HepG2 (cell line): ENCODE data around the gene GSAP. TPM values are rescaled to one million over a fixed set of nuclear protein-coding genes. Genes with fewer than 3 reads are reported as not detected.

Experiments used
- ATAC-seq: fragments of 200-7000 bp; cut with Tn5 transposase; 3 replicates; pipeline ENCODE4 v1.9.1; 2020; ENCODE audit warnings: mild to moderate bottlenecking, moderate library complexity
- BruUV-seq: library from RNA; stranded (reverse); fragments of 400-500 nt; replicated peaks from 2 replicates; lab custom pipeline; 2021; lab: Mats Ljungman, UMichigan
- CTCF ChIA-PET: fragments of 300-600 bp; formaldehyde crosslinking; extraction: SDS; loops from one replicate; lab custom pipeline; 2021; ENCODE audit warnings: low total read pairs, inconsistent platforms, low intra/inter-chr PET ratio; lab: Yijun Ruan, JAX
- POLR2A ChIA-PET: fragments of 350-600 bp; sonication (Branson Sonifier 250); formaldehyde crosslinking; loops from one replicate; lab custom pipeline; 2020; ENCODE audit warnings: antibody characterized with exemption, inconsistent platforms; lab: Yijun Ruan, JAX
- DNase-seq: peaks from one replicate; pipeline ENCODE4 v3.0.0-alpha.2; 2015; ENCODE audit warnings: low spot score
- FAIRE-seq: peaks from 3 replicates; lab custom pipeline; 2011; peaks lifted over from hg19 to GRCh38; lab: Jason Lieb, UNC
- H2AFZ ChIP-seq: one replicate; pipeline ENCODE4 v1.6.1; 2011; ENCODE audit warnings: low read length, inconsistent platforms
- H3K27ac ChIP-seq: fragments of 300-600 bp; 3 replicates; pipeline ENCODE4 v1.8.0; 2011; ENCODE audit warnings: mixed run types, mild to moderate bottlenecking, mixed read lengths, low read length, inconsistent platforms; ENCODE audit not compliant: insufficient read depth; ENCODE audit errors: extremely low read length
- H3K27me3 ChIP-seq, 2 experiments: fragments of 200-600 bp in 1 of 2; 2 replicates in 1 of 2; 3 replicates in 1 of 2; pipeline versions ENCODE4 v1.6.0 to v1.8.0; 2011; ENCODE audit warnings: low read length in 2 of 2, mild to moderate bottlenecking in 2 of 2, moderate library complexity in 2 of 2, inconsistent platforms in 1 of 2; ENCODE audit not compliant: insufficient read depth in 2 of 2, control insufficient read depth in 1 of 2
- H3K36me3 ChIP-seq, 2 experiments: fragments of 200-600 bp in 1 of 2; replicated peaks in 1 of 2; 2 replicates in 1 of 2; 3 replicates in 1 of 2; pipeline versions ENCODE4 v1.5.1 to v1.8.0; 2011; ENCODE audit warnings: low read length in 2 of 2, inconsistent platforms in 1 of 2; ENCODE audit not compliant: insufficient read depth in 2 of 2, control insufficient read depth in 1 of 2
- H3K4me1 ChIP-seq: 2 replicates; pipeline ENCODE4 v1.5.1; 2012; ENCODE audit warnings: low read length, inconsistent platforms; ENCODE audit not compliant: insufficient read depth
- H3K4me2 ChIP-seq: 2 replicates; pipeline ENCODE4 v1.6.0; 2011; ENCODE audit warnings: low read depth, low read length, inconsistent platforms
- H3K4me3 ChIP-seq, 3 experiments: fragments of 200-600 bp in 1 of 3; sonication (generic), shearing (Covaris generic) in 1 of 3; replicated peaks in 1 of 3; 2 replicates each; pipeline ENCODE4 v1.5.1; 2011 to 2016; ENCODE audit warnings: low read length in 3 of 3, inconsistent platforms in 2 of 3, low read depth in 2 of 3, mild to moderate bottlenecking in 2 of 3, control low read depth in 1 of 3, mixed read lengths in 1 of 3; ENCODE audit not compliant: insufficient read depth in 1 of 3
- H3K79me2 ChIP-seq: one replicate; pipeline ENCODE4 v1.6.1; 2011; ENCODE audit warnings: low read length, inconsistent platforms; ENCODE audit not compliant: insufficient read depth
- H3K9ac ChIP-seq: 2 replicates; pipeline ENCODE4 v1.6.0; 2011; ENCODE audit warnings: mild to moderate bottlenecking, low read depth, low read length, inconsistent platforms; ENCODE audit not compliant: insufficient read depth
- H3K9me3 ChIP-seq: 2 replicates; pipeline ENCODE4 v1.5.1; 2012; ENCODE audit warnings: mild to moderate bottlenecking, low read length
- H4K20me1 ChIP-seq: 2 replicates; pipeline ENCODE4 v1.6.0; 2011; ENCODE audit warnings: inconsistent platforms, mild to moderate bottlenecking, low read length, moderate library complexity; ENCODE audit not compliant: insufficient read depth
- AGO2 ChIP-seq: fragments of 200-400 bp; formaldehyde crosslinking; optimal IDR thresholded peaks from 2 replicates; pipeline ENCODE3; 2017; ENCODE audit warnings: mild to moderate bottlenecking, low read depth, low read length, moderate library complexity
- CBFB ChIP-seq: sonication (generic); formaldehyde crosslinking; IDR thresholded peaks from 2 replicates; pipeline ENCODE4 v1.4.0; 2020; ENCODE audit warnings: missing genetic modification reagents
- CHCHD3 ChIP-seq: sonication (generic); formaldehyde crosslinking; IDR thresholded peaks from 2 replicates; pipeline ENCODE4 v1.8.0; 2022; ENCODE audit warnings: mild to moderate bottlenecking, missing genetic modification reagents, moderate library complexity
- ELF3 ChIP-seq: IDR thresholded peaks from 2 replicates; pipeline ENCODE4 v1.6.1; 2016; ENCODE audit warnings: missing genetic modification reagents, missing compliant biosample characterization
- HIC2 ChIP-seq: sonication (generic); formaldehyde crosslinking; IDR thresholded peaks from 2 replicates; pipeline ENCODE4 v1.9.0; 2022; ENCODE audit warnings: low read depth, missing genetic modification reagents
- HNF4A ChIP-seq: sonication (generic); formaldehyde crosslinking; IDR thresholded peaks from 2 replicates; pipeline ENCODE4 v1.4.0; 2020; ENCODE audit warnings: missing genetic modification reagents
- POLR2A ChIP-seq, 2 experiments: IDR thresholded peaks; 2 replicates each; pipeline ENCODE4 v1.6.1; 2011; ENCODE audit warnings: low read depth in 2 of 2, low read length in 2 of 2, mild to moderate bottlenecking in 1 of 2, moderate library complexity in 1 of 2; ENCODE audit not compliant: insufficient read depth in 1 of 2
- RBM22 ChIP-seq: fragments of 200-400 bp; formaldehyde crosslinking; optimal IDR thresholded peaks from 2 replicates; pipeline ENCODE3; 2017; ENCODE audit warnings: mild to moderate bottlenecking, low read length, moderate library complexity
- RELA ChIP-seq: sonication (generic); formaldehyde crosslinking; IDR thresholded peaks from 2 replicates; pipeline ENCODE4 v1.4.0; 2020; ENCODE audit warnings: missing genetic modification reagents
- TEAD3 ChIP-seq: optimal IDR thresholded peaks from 2 replicates; pipeline ENCODE3; 2016; ENCODE audit warnings: borderline replicate concordance
- WIZ ChIP-seq: sonication (generic); formaldehyde crosslinking; IDR thresholded peaks from 2 replicates; pipeline ENCODE4 v1.5.1; 2020; ENCODE audit warnings: mild to moderate bottlenecking, missing genetic modification reagents
- ZNF687 ChIP-seq: sonication (generic); formaldehyde crosslinking; IDR thresholded peaks from 2 replicates; pipeline ENCODE4 v1.5.1; 2020; ENCODE audit warnings: mild to moderate bottlenecking, missing genetic modification reagents, moderate library complexity
- WGBS: methylation state at CpG from one replicate; pipeline ENCODE4 v1.1.6; 2017; ENCODE audit warnings: low lambda C conversion rate; 5-methylcytosine and 5-hydroxymethylcytosine counted together
- in situ Hi-C: cut with HindIII; loops from 2 replicates; pipeline ENCODE4 v1.10.0; 2017; ENCODE audit warnings: low pct_unique_long_range_greater_than_20kb; ENCODE audit not compliant: extremely low pct_ligation_motif_present
- intact Hi-C: fragments of 100-400 bp; cut with micrococcal nuclease; formaldehyde crosslinking; loops from one replicate; pipeline ENCODE4 v1.10.0; 2022; ENCODE audit not compliant: unreplicated experiment
- polyA plus RNA-seq, 8 experiments: library from polyadenylated mRNA; depleted of rRNA in 3 of 8; stranded (reverse) in 7 of 8; unstranded in 1 of 8; fragments of >200 nt; fragmentation: Illumina TruSeq in 4 of 8; extraction: Trizol in 4 of 8; gene quantifications; 2 replicates each; pipeline versions ENCODE4 v1.2.1 to v1.2.3, GENCODE V29; 2011 to 2016; ENCODE audit warnings: low read depth in 4 of 8, missing spikeins in 1 of 8, mixed read lengths in 1 of 8; ENCODE audit not compliant: insufficient read depth in 1 of 8
- total RNA-seq, 5 experiments: library from RNA; depleted of rRNA; stranded (reverse); fragments of >200 nt; fragmentation: Illumina TruSeq; extraction: Trizol; gene quantifications; 2 replicates each; pipeline ENCODE4 v1.2.3, GENCODE V29; 2016; ENCODE audit warnings: low read depth in 1 of 5

GSAP gene
- total and polyA plus RNA-seq, 2 of the 13 experiments (the other 11 are each of a cell fraction or from before 2014, with no cell fraction given) = 34.6 to 40.6 TPM

GRCh38 chr7:77309714-77310220 is 106.4 kb downstream of the GSAP start (continued):
- TF ChIP-seq HIC2 (CRISPR knock-in tag) (no peak), HNF4A (no peak), CBFB (no peak), CHCHD3 (CRISPR knock-in tag) (no peak), RELA (CRISPR knock-in tag) (no peak)

GRCh38 chr7:77308792-77309191 is 107.4 kb downstream of the GSAP start:
- BruUV-seq = no TSS peak
- intact Hi-C loops = no loop called here
- Histone ChIP-seq H3K9me3 (no peaks in the 10 kb centered on the region), H3K79me2 (no peaks in the 10 kb centered on the region), H3K4me1 (peaks cover 18% of the 10 kb centered on the region), H3K4me3 (no peak overlapping the region), H3K9ac (no peak overlapping the region), H3K36me3 (peaks cover 11 to 37% of the 10 kb centered on the region in 2 experiments), H2AFZ (no peak overlapping the region), H3K27me3 (no peaks in the 10 kb centered on the region), H4K20me1 (no peaks in the 10 kb centered on the region), H3K4me2 (no peak overlapping the region), H3K27ac (no peak overlapping the region)
- DNase-seq = no peak
- WGBS = 90% methylated on average over 2 of the region's 4 CpGs
- no peak for ATAC-seq
- POLR2A ChIA-PET = no interaction called here
- in situ Hi-C loops = no loop called here
- CTCF ChIA-PET = no interaction called here
- peak; percentile 50 for TF ChIP-seq RBM22
- TF ChIP-seq POLR2A (IDR thresholded peaks at IDR 0.05; ENCODE audit: insufficient read depth in 1 of 2, low read depth in 2 of 2, low read length in 2 of 2) = 0 out of 4 replicates have a peak, but pooled peaks of 1 of the 2 experiments have one; percentile 21
- TF ChIP-seq ZNF687 = peak; percentile 33; the same call in 1 of the 2 replicates
- no peak for TF ChIP-seq TEAD3 (CRISPR knock-in tag)
- TF ChIP-seq AGO2 = peak; percentile 16
- no peak for TF ChIP-seq ELF3 (CRISPR knock-in tag)
- no peak for TF ChIP-seq WIZ (CRISPR knock-in tag)
- no peak for FAIRE-seq
